ENCODE measurements around the gene FBXO10. TPM values are rescaled to one million over a fixed set of nuclear protein-coding genes. Genes with fewer than 3 reads are reported as not detected.

Gene FBXO10, protein sequence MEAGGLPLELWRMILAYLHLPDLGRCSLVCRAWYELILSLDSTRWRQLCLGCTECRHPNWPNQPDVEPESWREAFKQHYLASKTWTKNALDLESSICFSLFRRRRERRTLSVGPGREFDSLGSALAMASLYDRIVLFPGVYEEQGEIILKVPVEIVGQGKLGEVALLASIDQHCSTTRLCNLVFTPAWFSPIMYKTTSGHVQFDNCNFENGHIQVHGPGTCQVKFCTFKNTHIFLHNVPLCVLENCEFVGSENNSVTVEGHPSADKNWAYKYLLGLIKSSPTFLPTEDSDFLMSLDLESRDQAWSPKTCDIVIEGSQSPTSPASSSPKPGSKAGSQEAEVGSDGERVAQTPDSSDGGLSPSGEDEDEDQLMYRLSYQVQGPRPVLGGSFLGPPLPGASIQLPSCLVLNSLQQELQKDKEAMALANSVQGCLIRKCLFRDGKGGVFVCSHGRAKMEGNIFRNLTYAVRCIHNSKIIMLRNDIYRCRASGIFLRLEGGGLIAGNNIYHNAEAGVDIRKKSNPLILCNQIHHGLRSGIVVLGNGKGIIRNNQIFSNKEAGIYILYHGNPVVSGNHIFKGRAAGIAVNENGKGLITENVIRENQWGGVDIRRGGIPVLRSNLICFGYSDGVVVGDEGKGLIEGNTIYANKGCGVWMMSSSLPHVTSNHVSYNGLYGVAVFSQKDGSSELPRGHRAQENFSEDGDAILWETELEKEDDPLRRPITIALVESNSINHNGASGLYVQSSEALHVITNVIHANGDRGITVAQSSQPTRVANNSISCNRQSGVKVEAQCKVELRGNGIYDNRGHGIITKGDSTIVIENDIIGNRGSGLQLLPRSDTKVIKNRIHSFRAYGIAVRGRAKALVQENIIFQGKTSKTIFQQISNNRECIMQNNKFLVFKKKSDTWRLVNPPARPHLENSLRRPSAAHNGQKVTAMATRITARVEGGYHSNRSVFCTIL
- total RNA-seq: 9.9 and 23.0 TPM in 2 replicates

DNA sequence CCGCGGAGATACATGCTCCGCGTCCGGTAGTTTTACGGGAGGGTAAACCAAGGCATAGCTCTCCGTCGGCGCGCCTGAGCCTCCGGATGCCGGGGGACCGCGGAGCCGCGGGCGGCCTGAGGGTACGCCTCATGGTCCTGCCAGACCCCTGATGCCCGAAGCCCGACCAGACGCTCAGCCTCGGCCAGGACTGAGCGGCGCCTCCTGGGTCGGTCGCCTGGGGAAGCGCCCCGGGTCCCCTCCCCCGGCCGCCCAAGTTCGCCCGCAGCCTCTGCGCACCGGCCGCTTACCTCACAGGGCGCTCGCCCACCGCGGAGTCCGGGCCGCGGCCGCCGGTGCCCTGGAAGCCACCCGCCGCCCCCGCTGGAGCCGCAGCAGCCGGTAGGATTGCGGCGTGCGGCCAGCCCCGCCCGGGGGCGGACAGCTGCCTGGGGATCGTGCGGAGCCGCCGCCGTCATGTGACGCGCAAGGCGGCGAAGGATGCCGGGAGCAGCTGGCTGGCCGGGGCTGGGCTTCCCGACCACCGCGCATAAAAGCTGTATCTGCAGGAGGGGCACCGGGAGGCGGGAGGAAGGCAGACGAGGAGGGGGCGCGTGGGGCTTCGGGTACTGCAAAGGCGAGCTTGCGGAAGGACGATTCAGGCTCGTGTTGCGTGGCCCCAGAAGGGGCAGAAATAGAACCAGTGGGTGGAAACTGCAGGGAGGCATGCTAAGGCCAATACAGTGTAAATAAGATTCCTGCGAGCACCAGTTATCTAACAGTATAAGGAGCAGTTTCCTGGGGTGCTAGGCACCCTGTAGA, at the start of gene FBXO10:
Gene FBXO10, minus strand, starts transcription at position 460 of the 801 bp plus-strand sequence. CDS start 34,612 bp downstream, outside the sequence.

DNA sequence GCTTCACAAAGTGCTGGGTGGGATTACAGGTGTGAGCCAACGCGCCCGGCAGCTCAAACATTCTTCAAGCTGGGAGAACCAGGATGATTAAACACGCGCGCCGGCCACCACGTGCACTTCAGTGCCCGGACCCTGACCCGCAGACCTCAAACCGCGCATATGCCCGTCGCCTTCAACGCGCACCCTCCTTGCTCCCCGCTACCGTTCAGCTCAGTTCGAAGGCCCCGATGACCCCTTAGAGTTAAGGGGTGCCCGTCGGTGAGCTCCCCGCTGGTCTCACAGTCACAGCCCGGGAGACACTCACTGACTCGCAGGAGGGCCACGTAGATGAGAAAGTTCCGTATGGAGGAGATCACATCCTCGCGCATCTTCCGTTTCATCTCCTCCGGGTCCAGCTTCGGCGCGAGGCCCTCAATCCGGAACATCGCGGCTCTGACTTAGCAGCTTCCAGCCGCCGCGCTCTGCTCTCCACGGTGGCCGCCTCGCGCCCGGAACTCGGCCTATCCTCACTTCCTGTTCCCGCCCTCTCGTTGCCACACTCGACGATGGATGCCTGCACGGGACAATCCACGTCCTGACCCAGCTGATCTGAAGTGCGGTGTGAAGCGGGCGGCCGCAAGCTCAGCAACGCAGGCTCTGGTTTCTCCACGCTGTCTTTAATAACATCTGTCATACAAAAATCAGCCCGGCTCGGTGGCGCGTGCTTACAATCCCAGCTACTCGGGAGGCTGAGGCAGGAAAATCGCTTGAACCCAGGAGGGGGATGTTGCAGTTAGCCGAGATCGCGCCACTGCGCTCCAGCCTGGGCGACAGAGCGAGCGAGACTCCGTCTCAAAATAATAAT, 16.1 kb upstream of the FBXO10 start, which contains the start of gene TOMM5:
Gene TOMM5, minus strand, starts transcription at position 490 of the 844 bp plus-strand sequence. Its CDS starts 65 bp downstream, at position 425.

DNA sequence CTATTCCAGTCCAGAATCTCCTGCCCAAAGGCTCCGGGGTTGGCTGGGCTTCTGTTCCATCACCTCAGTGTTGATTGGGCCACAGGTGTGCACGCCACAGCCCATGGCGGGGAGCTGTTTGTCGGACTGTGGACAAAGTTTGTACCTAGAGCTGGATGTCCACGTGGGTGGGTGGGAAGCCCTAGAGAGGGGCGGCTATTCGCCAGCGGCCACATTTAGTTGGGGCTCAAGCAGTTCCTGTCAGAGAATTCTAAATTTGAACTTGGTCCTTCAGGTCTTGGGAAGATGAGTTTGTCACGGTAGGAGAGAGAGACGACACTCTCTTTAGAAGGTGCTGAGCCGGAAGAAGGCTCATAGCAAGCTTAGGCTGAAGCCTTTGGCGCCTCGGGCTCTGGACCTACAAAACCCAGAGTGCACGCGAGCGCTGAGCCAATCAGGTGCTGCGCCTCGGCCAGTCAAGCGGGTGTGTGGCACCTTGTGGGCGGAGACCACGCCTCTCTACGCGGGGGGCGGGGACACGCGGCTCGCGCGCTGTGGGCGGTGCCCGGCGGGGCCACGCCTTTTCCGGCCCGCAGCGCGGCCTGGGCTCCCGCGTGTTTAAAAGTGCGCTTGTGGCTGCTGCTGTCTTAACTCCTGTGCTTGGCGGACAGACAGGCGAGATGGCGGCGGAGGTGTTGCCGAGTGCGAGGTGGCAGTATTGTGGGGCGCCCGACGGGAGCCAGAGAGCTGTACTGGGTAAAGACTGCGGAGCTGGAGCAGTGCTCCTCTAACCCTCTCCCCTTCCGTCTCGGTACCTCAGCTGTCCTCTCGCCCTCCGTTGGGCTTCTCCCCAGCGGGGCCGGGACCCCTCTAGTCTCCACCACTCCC, 90.6 kb downstream of the FBXO10 start, which contains the start of gene POLR1E:
Gene POLR1E, plus strand, starts transcription at position 560 of the 867 bp plus-strand sequence. Its CDS starts 100 bp downstream, at position 660.

DNA sequence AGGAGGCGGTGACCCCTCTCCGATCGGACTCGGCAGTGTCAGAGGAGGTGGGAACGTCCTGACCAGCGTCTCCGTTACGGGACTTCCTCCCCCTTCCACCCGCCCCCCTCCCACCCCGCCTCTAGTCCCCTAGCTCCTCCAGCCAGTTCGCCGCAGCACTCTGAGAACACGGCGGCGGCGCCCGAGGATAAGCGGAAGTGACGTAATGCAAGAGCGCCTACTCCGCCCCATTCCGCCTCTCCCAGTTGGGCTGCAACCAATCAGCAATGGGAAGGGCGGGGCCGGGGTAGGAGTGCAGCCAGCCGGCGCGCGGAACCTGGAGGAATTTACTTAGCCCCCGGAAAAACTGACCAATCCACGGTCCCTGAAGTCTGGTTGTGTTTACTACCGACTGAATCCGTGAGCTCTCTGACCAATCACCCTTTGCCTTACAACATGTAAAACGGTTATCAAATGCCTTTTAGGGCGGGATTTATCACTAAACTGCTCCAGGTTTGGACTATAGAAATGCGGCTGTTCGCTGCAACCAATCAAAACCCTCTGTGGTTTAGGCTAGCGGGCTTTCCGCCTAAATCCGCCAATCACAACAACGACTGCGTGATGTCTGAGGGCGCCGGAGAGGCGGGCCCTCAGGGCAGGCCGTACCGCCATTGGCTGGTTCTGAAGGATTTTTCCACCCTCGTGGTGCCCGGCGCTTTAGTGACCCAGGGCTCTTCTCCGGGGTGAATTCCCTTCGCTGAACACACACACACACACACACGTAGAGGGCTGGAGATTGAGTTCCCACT, 110.7 kb downstream of the FBXO10 start, which contains the start of gene ZBTB5:
Gene ZBTB5, minus strand, starts transcription at position 202 of the 788 bp plus-strand sequence. CDS start 22,899 bp downstream, outside the sequence.

Other genes with a start within 250 kb of the FBXO10 start
- gene GRHPR, start 153.7 kb downstream of the FBXO10 start, total RNA-seq: 107 and 139 TPM in 2 replicates
- gene ZBTB5, start 110.9 kb downstream of the FBXO10 start, total RNA-seq: 5.5 and 6.7 TPM in 2 replicates
- gene POLR1E, start 90.4 kb downstream of the FBXO10 start, total RNA-seq: 37.4 and 41.3 TPM in 2 replicates
- gene TOMM5, start 16.2 kb upstream of the FBXO10 start, total RNA-seq: 129 and 149 TPM in 2 replicates
- not detected in 2 replicates for gene FRMPD1, start 74.6 kb upstream of the FBXO10 start, total RNA-seq
- 4.1 and 6.4 TPM in 2 replicates for gene TRMT10B, start 177.4 kb upstream of the FBXO10 start, total RNA-seq
- 31.3 and 33.4 TPM in 2 replicates for gene EXOSC3, start 208.7 kb upstream of the FBXO10 start, total RNA-seq
- gene DCAF10, start 224.4 kb upstream of the FBXO10 start, total RNA-seq: 31.3 and 45.5 TPM in 2 replicates